Activated naive CD4-positive, alpha-beta T cell treated with Interleukin-2 at 50 U/mL for 16 hours (primary cell): ENCODE measurements around the gene UGT2A2.
"Not testable (repeated sequence)": the region's sequence is repeated elsewhere in the genome, so short reads cannot be mapped to it uniquely, and the experiment has no call there.

ENCODE experiments used
- DNase-seq: peaks from one replicate; pipeline ENCODE4 v3.0.0-alpha.2; 2020

Gene UGT2A2

DNA sequence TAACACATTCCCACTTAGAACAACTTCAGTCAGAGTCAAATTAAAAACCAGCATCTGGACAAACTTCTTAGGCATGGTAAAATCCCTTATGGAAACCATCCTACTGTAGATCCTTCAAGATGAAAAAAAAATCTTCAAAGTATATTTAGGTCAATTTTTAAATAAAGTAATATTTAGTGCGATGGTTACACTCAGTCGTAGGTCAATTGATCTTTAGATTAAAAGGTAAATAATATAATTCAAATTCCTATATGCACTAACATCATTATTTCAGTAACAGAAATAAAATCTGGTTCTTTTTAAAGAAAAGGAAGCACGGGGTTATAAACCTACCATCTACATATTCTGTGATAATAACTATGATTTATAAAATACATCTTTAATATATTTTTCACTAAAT, at the start of gene UGT2A2:
Gene UGT2A2 (minus strand): TSS at position 101 of the 400 bp plus-strand sequence. CDS start 2 bp downstream, at position 99.
- DNase-seq: no peak

DNA sequence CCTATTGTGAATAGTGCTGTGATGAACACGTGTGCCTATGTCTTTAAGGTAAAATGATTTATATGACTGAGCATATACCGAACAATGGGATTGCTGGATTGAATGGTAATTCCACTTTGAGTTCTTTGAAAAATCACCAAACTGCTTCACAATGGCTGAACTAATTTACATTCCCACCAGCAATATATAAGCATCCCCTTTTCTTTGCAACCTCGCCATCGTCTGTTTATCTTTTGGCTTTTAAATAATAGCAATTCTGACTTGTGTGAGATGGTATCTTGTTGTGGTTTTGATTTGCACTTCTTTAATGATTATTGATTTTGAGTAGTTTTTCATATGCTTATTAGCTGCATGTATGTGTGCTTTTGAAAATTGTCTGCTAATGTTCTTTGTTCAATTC, 45.4 kb upstream of the UGT2A2 start:
- no peak for DNase-seq

GRCh38 chr4:69668680-69669079, 29.2 kb upstream of the UGT2A2 start:
- DNase-seq: no peak

GRCh38 chr4:69664009-69664408, 24.6 kb upstream of the UGT2A2 start:
- DNase-seq: not testable (repeated sequence)

DNA sequence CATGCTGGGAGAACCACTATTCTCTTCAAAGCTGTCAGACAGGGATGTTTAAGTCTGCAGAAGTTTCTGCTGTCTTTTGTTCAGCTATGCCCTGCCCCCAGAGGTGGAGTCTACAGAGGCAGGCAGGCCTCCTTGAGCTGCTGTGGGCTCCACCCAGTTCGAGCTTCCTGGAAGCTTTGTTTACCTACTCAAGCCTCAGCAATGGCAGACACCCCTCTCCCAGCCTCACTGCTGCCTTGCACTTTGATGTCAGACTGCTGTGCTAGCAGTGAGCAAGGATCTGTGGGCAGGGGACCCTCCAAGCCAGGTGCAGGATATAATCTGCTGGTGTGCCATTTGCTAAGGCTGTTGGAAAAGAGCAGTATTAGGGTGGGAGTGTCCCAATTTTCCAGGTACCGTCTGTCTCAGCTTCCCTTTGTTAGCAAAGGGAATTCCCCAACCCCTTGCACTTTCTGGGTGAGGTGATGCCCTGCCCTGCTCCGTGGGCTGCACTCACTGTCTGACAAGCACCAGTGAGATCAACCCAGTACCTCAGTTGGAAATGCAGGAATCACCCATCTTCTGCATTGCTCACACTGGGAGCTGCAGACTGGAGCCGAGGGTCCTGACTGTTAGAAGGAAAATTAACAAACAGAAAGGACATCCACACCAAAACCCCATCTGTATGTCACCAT, 21.8 kb upstream of the UGT2A2 start:
- DNase-seq: not testable (repeated sequence)

- no peak for DNase-seq
These were observed 18.7 kb upstream of the UGT2A2 start for GRCh38 chr4:69658133-69658532.

- no peak for DNase-seq
These were observed 17.3 kb upstream of the UGT2A2 start for GRCh38 chr4:69656653-69657158.

- DNase-seq: no peak
These were observed 13.7 kb upstream of the UGT2A2 start, which contains the start of gene UGT2A1 for GRCh38 chr4:69653147-69653546. Gene UGT2A1, minus strand, starts transcription at chr4:69653247. Its CDS starts 5,603 bp downstream, at chr4:69647644.

- no peak for DNase-seq
These were observed 11.4 kb upstream of the UGT2A2 start for GRCh38 chr4:69650872-69651271.

GRCh38 chr4:69649629-69650028, 10.2 kb upstream of the UGT2A2 start:
- DNase-seq: no peak

GRCh38 chr4:69649207-69649606, 9.8 kb upstream of the UGT2A2 start:
- no peak for DNase-seq

- DNase-seq: no peak
These were observed 3.5 kb upstream of the UGT2A2 start for GRCh38 chr4:69642961-69643360.

GRCh38 chr4:69640289-69640688, 847 bp upstream of the UGT2A2 start:
- no peak for DNase-seq

DNA sequence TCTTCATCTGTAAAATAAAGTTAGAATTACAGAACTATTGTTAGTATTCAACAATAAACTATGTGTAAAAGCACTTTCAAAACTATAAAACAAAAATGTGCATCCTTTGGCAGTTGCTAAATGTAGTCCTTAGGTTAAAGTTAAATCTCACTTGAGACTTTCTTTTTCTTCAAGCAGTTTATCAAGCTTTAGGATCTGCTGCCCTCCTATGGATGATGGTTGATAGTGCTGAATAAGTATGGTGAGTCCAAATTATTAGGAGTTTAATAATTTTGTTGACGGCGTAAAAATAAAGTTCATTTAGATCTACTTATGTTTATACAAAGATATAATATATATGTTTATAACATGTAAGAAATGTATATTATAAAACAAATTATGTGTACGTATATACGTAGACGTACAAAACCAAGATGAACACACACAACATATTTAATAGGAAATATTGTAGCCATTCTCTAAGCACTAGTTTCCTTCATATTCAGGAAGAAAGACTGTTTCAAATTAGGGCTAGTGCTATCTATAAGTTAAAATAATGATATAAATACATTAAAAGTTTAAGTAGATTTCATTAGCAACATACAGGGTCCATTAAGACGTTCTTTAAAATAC, 22.3 kb downstream of the UGT2A2 start:
- DNase-seq: no peak

DNA sequence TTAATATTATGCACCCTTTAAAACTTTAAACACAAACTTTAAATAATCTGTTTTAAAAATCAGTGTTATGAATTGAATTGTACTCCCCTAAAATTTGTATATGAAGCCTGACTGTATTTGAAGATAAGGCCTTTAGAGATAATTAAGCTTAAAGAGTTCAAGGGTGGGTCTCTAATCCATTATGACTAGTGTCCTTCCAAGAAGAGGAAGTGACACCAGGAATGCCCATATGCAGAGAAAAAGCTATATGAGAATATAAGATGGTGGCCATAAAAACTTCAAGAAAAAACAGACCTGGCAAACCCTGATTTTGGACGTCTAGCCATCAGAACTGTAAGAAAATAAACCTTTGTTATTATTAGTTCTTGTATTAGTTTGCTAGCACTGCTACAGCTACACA, 29.0 kb downstream of the UGT2A2 start:
- no peak for DNase-seq

DNA sequence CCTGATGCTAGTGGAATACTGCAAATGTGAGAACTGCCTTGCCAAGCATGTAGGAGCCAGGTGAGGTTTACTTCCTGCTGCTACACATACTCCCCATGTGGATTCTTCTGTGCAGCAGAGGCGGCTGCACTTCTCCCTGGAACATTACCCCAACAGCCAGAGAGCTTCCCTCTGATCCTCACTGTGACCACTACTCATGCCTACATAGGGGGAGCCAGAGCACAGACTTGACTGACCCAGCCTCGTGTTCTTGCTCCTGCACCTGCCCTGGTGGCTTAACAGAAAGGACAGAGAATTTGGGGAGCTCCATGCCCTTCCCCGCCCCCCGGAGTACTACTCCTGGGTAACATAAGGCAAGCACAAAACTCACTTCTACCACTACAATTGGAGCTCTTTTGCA, 38.4 kb downstream of the UGT2A2 start:
- DNase-seq: no peak

GRCh38 chr4:69600013-69600412, 39.4 kb downstream of the UGT2A2 start:
- DNase-seq: no peak

GRCh38 chr4:69594382-69594781, 45.1 kb downstream of the UGT2A2 start:
- DNase-seq: no peak

DNA sequence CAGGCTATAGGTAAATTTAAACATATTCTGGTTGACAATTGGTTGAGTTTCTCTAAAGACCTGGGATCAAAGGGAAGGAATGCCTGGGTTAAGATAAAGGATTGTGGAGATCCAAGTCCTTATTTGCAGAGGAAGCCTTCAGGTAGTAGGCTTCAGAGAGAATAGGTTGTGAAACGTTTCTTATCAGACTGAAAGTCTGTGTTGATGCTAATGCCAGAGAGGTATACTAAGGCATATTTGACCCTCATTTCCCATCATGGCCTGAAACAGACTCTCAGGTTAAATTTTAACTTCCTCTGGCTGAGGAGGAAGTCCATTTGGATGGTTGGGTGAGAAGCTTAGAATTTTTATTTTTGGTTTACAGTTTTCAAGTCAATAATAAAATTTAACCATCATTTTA, 48.1 kb downstream of the UGT2A2 start:
- DNase-seq: no peak

DNA sequence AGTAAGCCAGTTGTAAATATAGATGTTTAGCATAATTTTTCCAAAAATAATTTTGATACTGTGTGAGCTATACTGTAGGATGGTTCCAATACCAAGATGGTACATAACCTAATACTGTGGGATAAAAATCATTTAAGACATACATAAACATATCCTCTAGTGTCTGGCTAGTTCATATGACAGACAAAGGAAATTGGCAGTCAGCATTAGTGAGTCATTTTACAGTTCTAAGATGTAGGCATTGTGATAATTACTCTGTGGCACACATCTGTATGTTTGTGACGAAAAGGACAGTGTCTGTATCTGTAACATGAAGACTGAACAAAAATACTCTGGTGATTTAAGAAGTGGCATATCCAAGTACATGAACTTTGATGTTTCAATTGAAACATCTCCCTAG, 49.6 kb downstream of the UGT2A2 start:
- no peak for DNase-seq

DNA sequence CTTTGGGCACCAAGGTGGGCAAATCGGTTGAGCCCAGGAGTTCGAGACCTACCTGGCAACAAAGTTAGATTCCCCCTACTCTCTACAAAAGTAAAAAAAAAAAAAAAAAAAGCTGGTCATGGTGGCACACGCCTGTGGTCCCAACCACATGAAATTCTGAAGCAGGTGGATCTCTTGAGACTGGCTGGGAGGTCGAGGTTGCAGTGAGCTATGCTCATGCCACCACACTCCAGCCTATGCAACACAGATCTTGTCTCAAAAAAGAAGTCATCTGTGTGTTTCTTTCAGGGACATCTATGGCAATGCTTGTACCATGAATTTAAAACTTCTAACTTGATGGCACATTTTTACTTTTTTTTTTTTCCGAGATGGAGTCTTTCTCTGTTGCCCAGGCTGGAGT, 55.3 kb downstream of the UGT2A2 start:
- no peak for DNase-seq

DNA sequence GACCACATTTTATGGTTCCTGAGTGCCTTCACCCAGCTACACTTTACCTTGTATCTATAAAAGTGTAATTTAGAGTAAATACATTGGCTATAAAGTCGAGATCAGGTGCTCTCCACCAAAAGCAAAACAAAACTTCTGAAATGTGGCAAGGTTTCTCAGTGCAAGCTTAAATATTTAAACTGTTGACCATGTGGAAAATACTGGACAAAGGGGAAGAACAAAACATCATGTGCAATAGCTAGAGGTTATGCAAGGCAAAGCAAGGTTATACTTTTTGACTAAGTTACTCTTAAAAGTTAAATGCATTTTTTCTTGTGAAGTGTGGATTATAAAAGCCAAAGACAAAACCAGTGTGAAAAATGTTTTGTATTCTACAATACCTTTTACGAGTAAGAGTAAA, 55.9 kb downstream of the UGT2A2 start:
- DNase-seq: no peak

- DNase-seq: no peak
These were observed 62.2 kb downstream of the UGT2A2 start for GRCh38 chr4:69577245-69577644.

- no peak for DNase-seq
These were observed 63.1 kb downstream of the UGT2A2 start for GRCh38 chr4:69576251-69576877.
